K562 (cell line): Measurements from ENCODE around the gene NXN. TPM values are rescaled to one million over a fixed set of nuclear protein-coding genes. Genes with fewer than 3 reads are reported as not detected.

Experiments used
- ATF7 ChIP-seq: fragments of 450-650 bp; IDR thresholded peaks from 2 replicates; pipeline ENCODE4 v1.7.1; 2014; ENCODE audit warnings: mild to moderate bottlenecking, moderate library complexity
- CBFA2T2 ChIP-seq: fragments of 450-650 bp; conservative IDR thresholded peaks from 2 replicates; pipeline ENCODE4 v1.6.1; 2017; ENCODE audit warnings: mild to moderate bottlenecking
- CREB1 ChIP-seq, 2 experiments: sonication (generic) in 1 of 2; formaldehyde crosslinking in 1 of 2; IDR thresholded peaks; 2 replicates each; pipeline versions ENCODE4 v1.6.1 to v1.8.0; 2012 to 2022; ENCODE audit warnings: inconsistent platforms in 1 of 2, mild to moderate bottlenecking in 1 of 2, missing genetic modification reagents in 1 of 2, moderate library complexity in 1 of 2
- FOXO4 ChIP-seq: fragments of 450-650 bp; formaldehyde crosslinking; IDR thresholded peaks from 2 replicates; pipeline ENCODE4 v1.4.0; 2020; ENCODE audit warnings: mild to moderate bottlenecking, moderate library complexity
- ID3 ChIP-seq, 2 experiments: fragments of 250-450 bp in 1 of 2; fragments of 450-650 bp in 1 of 2; sonication (Bioruptor Pico) in 1 of 2; IDR thresholded peaks; 2 replicates each; pipeline versions ENCODE4 v1.6.1 to v1.8.0; 2016 to 2021; ENCODE audit warnings: mild to moderate bottlenecking in 2 of 2, moderate library complexity in 2 of 2, missing compliant biosample characterization in 1 of 2, missing genetic modification characterization in 1 of 2
- IRF2 ChIP-seq: sonication (generic); formaldehyde crosslinking; IDR thresholded peaks from 2 replicates; pipeline ENCODE4 v1.8.1; 2022; ENCODE audit warnings: mild to moderate bottlenecking, missing genetic modification reagents
- MYC ChIP-seq, 2 experiments: fragments of 250-450 bp in 1 of 2; sonication (Bioruptor Pico) in 1 of 2; IDR thresholded peaks; 2 replicates each; pipeline versions ENCODE4 v1.5.1 to v1.6.1; 2012 to 2021; ENCODE audit warnings: low read depth in 2 of 2, borderline replicate concordance in 1 of 2, improper control_type of control experiment in 1 of 2, low read length in 1 of 2, mild to moderate bottlenecking in 1 of 2, moderate library complexity in 1 of 2
- NCOA4 ChIP-seq: fragments of 450-650 bp; IDR thresholded peaks from 2 replicates; pipeline ENCODE4 v1.6.1; 2018; ENCODE audit warnings: mild to moderate bottlenecking; ENCODE audit not compliant: partially characterized antibody
- NFYB ChIP-seq: IDR thresholded peaks from 2 replicates; pipeline ENCODE4 v1.6.1; 2011; ENCODE audit warnings: mild to moderate bottlenecking, moderate library complexity; ENCODE audit not compliant: insufficient read length; ENCODE audit errors: extremely low read depth
- POLR3G ChIP-seq: IDR thresholded peaks from 2 replicates; pipeline ENCODE4 v1.6.1; 2011; ENCODE audit not compliant: insufficient read length, insufficient replicate concordance; ENCODE audit errors: extremely low read depth
- SMAD2 ChIP-seq: fragments of 150-350 bp; IDR thresholded peaks from 2 replicates; pipeline ENCODE4 v1.6.1; 2014; ENCODE audit warnings: low read depth, mild to moderate bottlenecking, low read length
- SRSF9 ChIP-seq: fragments of 200-400 bp; formaldehyde crosslinking; IDR thresholded peaks from 2 replicates; pipeline ENCODE4 v1.6.1; 2017; ENCODE audit warnings: low read depth, low read length, borderline replicate concordance
- TAF1 ChIP-seq: IDR thresholded peaks from 2 replicates; pipeline ENCODE4 v1.6.1; 2011; ENCODE audit warnings: mild to moderate bottlenecking, low read length, moderate library complexity; ENCODE audit not compliant: insufficient read depth, control insufficient read depth, severe bottlenecking; ENCODE audit errors: extremely low read depth
- TARDBP ChIP-seq: fragments of 450-650 bp; IDR thresholded peaks from 2 replicates; pipeline ENCODE4 v1.6.1; 2016
- ZBTB5 ChIP-seq: fragments of 450-650 bp; IDR thresholded peaks from 2 replicates; pipeline ENCODE4 v1.6.1; 2017; ENCODE audit warnings: antibody characterized with exemption
- ZNF354B ChIP-seq: fragments of 250-450 bp; sonication (Bioruptor Pico); IDR thresholded peaks from 2 replicates; pipeline ENCODE4 v1.4.0; 2020
- ZNF431 ChIP-seq: sonication (generic); formaldehyde crosslinking; IDR thresholded peaks from 2 replicates; pipeline ENCODE4 v1.8.0; 2022; ENCODE audit warnings: mild to moderate bottlenecking, missing genetic modification reagents
- polyA plus RNA-seq, 8 experiments: library from polyadenylated mRNA; depleted of rRNA in 4 of 8; stranded (reverse) in 5 of 8; unstranded in 3 of 8; fragments of >200 nt; fragmentation: Nextera tagmentation in 2 of 8; fragmentation: Illumina TruSeq in 1 of 8; extraction: Ambion mirVana in 2 of 8; extraction: Trizol in 1 of 8; gene quantifications; 2 replicates each; pipeline versions ENCODE4 v1.2.1 to v1.2.3, GENCODE V29; 2011 to 2014; ENCODE audit warnings: inconsistent platforms in 1 of 8, missing spikeins in 1 of 8
- total RNA-seq, 7 experiments: library from RNA; depleted of rRNA in 6 of 7; stranded (reverse); fragments of >200 nt in 6 of 7; fragmentation: Illumina TruSeq in 2 of 7; extraction: Trizol in 2 of 7; gene quantifications; 2 replicates each; pipeline versions ENCODE4 v1.2.1 to v1.2.3, GENCODE V29; 2011 to 2021; ENCODE audit warnings: low replicate concordance in 1 of 7
- TF ChIP-seq, protein P1 (sequence below): fragments of 450-650 bp; conservative IDR thresholded peaks from 2 replicates; pipeline ENCODE4 v1.6.1; 2016; ENCODE audit warnings: missing genetic modification characterization, low read depth, mild to moderate bottlenecking, control low read depth, missing compliant biosample characterization
- TF ChIP-seq, protein P2 (sequence below): fragments of 450-650 bp; IDR thresholded peaks from 2 replicates; pipeline ENCODE4 v1.6.1; 2014; ENCODE audit warnings: low read depth, mild to moderate bottlenecking, moderate library complexity, borderline replicate concordance

NXN gene
- total and polyA plus RNA-seq, 9 of the 15 experiments (the other 6 are each of a cell fraction or from before 2014, with no cell fraction given): 0.08 to 0.39 (median 0.29) TPM; not detected in 5

GRCh38 chr17:996554-997344 is 17.2 kb upstream of the NXN start, which contains the start of gene TIMM22 (continued):
- TF ChIP-seq ID3 (CRISPR knock-in tag; IDR thresholded peaks at IDR 0.05) (no peak), ID3 (tag; IDR thresholded peaks at IDR 0.05) (peak; percentile 64; the same call in 1 of the 2 replicates), TARDBP (peak; percentile 57; the same call in 1 of the 2 replicates), MYC (IDR thresholded peaks at IDR 0.05; ENCODE audit: low read depth, low read length) (peak; percentile 89; the same call in 1 of the 2 replicates), MYC (CRISPR knock-in tag; IDR thresholded peaks at IDR 0.05; ENCODE audit: borderline replicate concordance, low read depth) (no peak; the same call in 1 of the 2 replicates), CBFA2T2 (no peak), ATF7 (peak; percentile 60), NFYB (no peak), SRSF9 (no peak), ZBTB5 (peak; percentile 84), TAF1 (peak; percentile 93), ZNF431 (CRISPR knock-in tag) (no peak), POLR3G (no peak), ZNF354B (no peak), NCOA4 (no peak), CREB1 (IDR thresholded peaks at IDR 0.05) (peak; percentile 77), CREB1 (CRISPR knock-in tag; IDR thresholded peaks at IDR 0.05) (peak; percentile 95), SMAD2 (no peak), IRF2 (CRISPR knock-in tag) (no peak), FOXO4 (CRISPR knock-in tag) (no peak)
- TF ChIP-seq, protein P1, sequence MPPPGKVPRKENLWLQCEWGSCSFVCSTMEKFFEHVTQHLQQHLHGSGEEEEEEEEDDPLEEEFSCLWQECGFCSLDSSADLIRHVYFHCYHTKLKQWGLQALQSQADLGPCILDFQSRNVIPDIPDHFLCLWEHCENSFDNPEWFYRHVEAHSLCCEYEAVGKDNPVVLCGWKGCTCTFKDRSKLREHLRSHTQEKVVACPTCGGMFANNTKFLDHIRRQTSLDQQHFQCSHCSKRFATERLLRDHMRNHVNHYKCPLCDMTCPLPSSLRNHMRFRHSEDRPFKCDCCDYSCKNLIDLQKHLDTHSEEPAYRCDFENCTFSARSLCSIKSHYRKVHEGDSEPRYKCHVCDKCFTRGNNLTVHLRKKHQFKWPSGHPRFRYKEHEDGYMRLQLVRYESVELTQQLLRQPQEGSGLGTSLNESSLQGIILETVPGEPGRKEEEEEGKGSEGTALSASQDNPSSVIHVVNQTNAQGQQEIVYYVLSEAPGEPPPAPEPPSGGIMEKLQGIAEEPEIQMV (tag): no peak
- TF ChIP-seq, protein P2, sequence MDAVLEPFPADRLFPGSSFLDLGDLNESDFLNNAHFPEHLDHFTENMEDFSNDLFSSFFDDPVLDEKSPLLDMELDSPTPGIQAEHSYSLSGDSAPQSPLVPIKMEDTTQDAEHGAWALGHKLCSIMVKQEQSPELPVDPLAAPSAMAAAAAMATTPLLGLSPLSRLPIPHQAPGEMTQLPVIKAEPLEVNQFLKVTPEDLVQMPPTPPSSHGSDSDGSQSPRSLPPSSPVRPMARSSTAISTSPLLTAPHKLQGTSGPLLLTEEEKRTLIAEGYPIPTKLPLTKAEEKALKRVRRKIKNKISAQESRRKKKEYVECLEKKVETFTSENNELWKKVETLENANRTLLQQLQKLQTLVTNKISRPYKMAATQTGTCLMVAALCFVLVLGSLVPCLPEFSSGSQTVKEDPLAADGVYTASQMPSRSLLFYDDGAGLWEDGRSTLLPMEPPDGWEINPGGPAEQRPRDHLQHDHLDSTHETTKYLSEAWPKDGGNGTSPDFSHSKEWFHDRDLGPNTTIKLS: peak; percentile 96
